ENCODE results near the gene CCL7. TPM values are rescaled to one million over a fixed set of nuclear protein-coding genes. Genes with fewer than 3 reads are reported as not detected.

CCL7 gene
- total and polyA plus RNA-seq, 9 of the 15 experiments (the other 6 are each of a cell fraction or from before 2014, with no cell fraction given) = not detected

GRCh38 chr17:34290586-34290985 lies 20.6 kb downstream of the CCL7 start:
- H4K20me1 ChIP-seq (replicated peaks; ENCODE audit: control insufficient read depth, insufficient read depth, low read length) = no peaks in the 10 kb centered on the region; the same call in 1 of the 2 replicates
- H3K4me1 ChIP-seq (replicated peaks in 1 of 2; ENCODE audit: control insufficient read depth in 2 of 2, insufficient read depth in 2 of 2, low read length in 2 of 2) = no peaks in the 10 kb centered on the region
- no peaks in the 10 kb centered on the region for H3K9me3 ChIP-seq (replicated peaks; ENCODE audit: control insufficient read depth, insufficient read depth, low read depth, low read length)
- 0% methylated on average over 4 of the region's 4 CpGs for WGBS (ENCODE audit: insufficient coverage, low coverage, missing lambda C conversion rate)
- in situ Hi-C loops (cut with MboI) = no loop called here
- H3K9me1 ChIP-seq (ENCODE audit: control insufficient read depth, insufficient read depth, low read length) = no peaks in the 10 kb centered on the region
- H2AFZ ChIP-seq (ENCODE audit: low read depth, low read length) = no peak overlapping the region
- no peak overlapping the region for H3K4me2 ChIP-seq (ENCODE audit: insufficient read depth, low read length)
- ChIA-PET CTCF (ENCODE audit: low intra/inter-chr PET ratio) (no interaction called here), POLR2A (interaction anchor here (0.9 kb wide), 1 partner anchor 38 kb away, joined by 3 read pairs; no protein-coding TSS in a partner anchor)
- intact Hi-C loops (cut with micrococcal nuclease) = no loop called here
- no peak overlapping the region for H3K4me3 ChIP-seq
- FAIRE-seq (no peak), DNase-seq (ENCODE audit: extremely low read depth in 1 of 4, low spot score in 3 of 4) (no peak), ATAC-seq (no peak)
- no TSS peak for BruUV-seq (replicated peaks)
- no peak overlapping the region for H3K27ac ChIP-seq (ENCODE audit: extremely low read depth, low read depth, low read length)
- H3K27me3 ChIP-seq (ENCODE audit: control insufficient read depth in 2 of 2, insufficient read depth in 2 of 2, low read length in 2 of 2) = no peaks in the 10 kb centered on the region; a peak in 2 of 5 replicates
- H3K9ac ChIP-seq (ENCODE audit: insufficient read depth in 1 of 2, low read depth in 2 of 2, low read length in 2 of 2) = no peak overlapping the region
- no peaks in the 10 kb centered on the region for H3K36me3 ChIP-seq (ENCODE audit: control insufficient read depth, insufficient read depth, low read length)
- TF ChIP-seq ETV6 (IDR thresholded peaks at IDR 0.05; ENCODE audit: borderline replicate concordance in 1 of 2, low read depth in 2 of 2, low read length in 1 of 2) = no peak
- no peak for TF ChIP-seq ETV6 (CRISPR knock-in tag; IDR thresholded peaks at IDR 0.05; ENCODE audit: borderline replicate concordance)
- no peak for TF ChIP-seq PHF20 (IDR thresholded peaks at IDR 0.05; ENCODE audit: partially characterized antibody)
- TF ChIP-seq NFXL1 (CRISPR knock-in tag; IDR thresholded peaks at IDR 0.05) = no peak
- TF ChIP-seq MYNN (IDR thresholded peaks at IDR 0.05) = no peak
- no peak for TF ChIP-seq MYNN (CRISPR knock-in tag; IDR thresholded peaks at IDR 0.05)
- H3K79me2 ChIP-seq (ENCODE audit: control insufficient read depth, insufficient read depth, low read length) = no peaks in the 10 kb centered on the region

GRCh38 chr17:34291721-34292348 lies 21.8 kb downstream of the CCL7 start:
- no peaks in the 10 kb centered on the region; the same call in 1 of the 2 replicates for H4K20me1 ChIP-seq (replicated peaks; ENCODE audit: control insufficient read depth, insufficient read depth, low read length)
- FAIRE-seq (no peak), ATAC-seq (no peak), DNase-seq (ENCODE audit: extremely low read depth in 1 of 4, low spot score in 3 of 4) (no peak)
- CTCF ChIA-PET (ENCODE audit: low intra/inter-chr PET ratio) = no interaction called here
- no peak overlapping the region for H2AFZ ChIP-seq (ENCODE audit: low read depth, low read length)
- 16% methylated on average over 6 of the region's 6 CpGs for WGBS (ENCODE audit: insufficient coverage, low coverage, missing lambda C conversion rate)
- no peaks in the 10 kb centered on the region for H3K79me2 ChIP-seq (ENCODE audit: control insufficient read depth, insufficient read depth, low read length)
- H3K27me3 ChIP-seq (ENCODE audit: control insufficient read depth in 2 of 2, insufficient read depth in 2 of 2, low read length in 2 of 2) = no peaks in the 10 kb centered on the region; a peak in 2 of 5 replicates
- intact Hi-C loops (cut with micrococcal nuclease) (no loop called here), in situ Hi-C loops (cut with MboI) (no loop called here)
- POLR2A ChIA-PET = interaction anchor here (0.6 kb wide), 1 partner anchor 43 kb away, joined by 3 read pairs; no protein-coding TSS in a partner anchor
- H3K4me2 ChIP-seq (ENCODE audit: insufficient read depth, low read length) = no peak overlapping the region
- no peaks in the 10 kb centered on the region for H3K36me3 ChIP-seq (ENCODE audit: control insufficient read depth, insufficient read depth, low read length)
- no peak overlapping the region for H3K27ac ChIP-seq (ENCODE audit: extremely low read depth, low read depth, low read length)
- H3K9me1 ChIP-seq (ENCODE audit: control insufficient read depth, insufficient read depth, low read length) = no peaks in the 10 kb centered on the region
- no peak overlapping the region for H3K9ac ChIP-seq (ENCODE audit: insufficient read depth in 1 of 2, low read depth in 2 of 2, low read length in 2 of 2)
- H3K9me3 ChIP-seq (replicated peaks; ENCODE audit: control insufficient read depth, insufficient read depth, low read depth, low read length) = no peaks in the 10 kb centered on the region
- H3K4me3 ChIP-seq = no peak overlapping the region
- BruUV-seq (replicated peaks) = no TSS peak
- H3K4me1 ChIP-seq (replicated peaks in 1 of 2; ENCODE audit: control insufficient read depth in 2 of 2, insufficient read depth in 2 of 2, low read length in 2 of 2) = no peaks in the 10 kb centered on the region
- peak; percentile 68 for TF ChIP-seq REST (IDR thresholded peaks at IDR 0.05; ENCODE audit: borderline replicate concordance)
- no peak for TF ChIP-seq REST (CRISPR knock-in tag; IDR thresholded peaks at IDR 0.05; ENCODE audit: low read depth)
